ENCODE results near the gene KLC4. TPM values are rescaled to one million over a fixed set of nuclear protein-coding genes. Genes with fewer than 3 reads are reported as not detected.

The KLC4 gene
- total RNA-seq = 13.8 and 16.2 TPM in 2 replicates

GRCh38 chr6:43059168-43060033, at the start of gene KLC4, which contains the start of gene MRPL2:
KLC4 (plus strand) TSS chr6:43059631; CDS start chr6:43061336, 1,705 bp downstream.
MRPL2 (minus strand) TSS chr6:43059434; CDS start chr6:43059381, 53 bp downstream.
- DNase-seq (ENCODE audit: low read depth, low spot score) = peak; percentile 95

DNA sequence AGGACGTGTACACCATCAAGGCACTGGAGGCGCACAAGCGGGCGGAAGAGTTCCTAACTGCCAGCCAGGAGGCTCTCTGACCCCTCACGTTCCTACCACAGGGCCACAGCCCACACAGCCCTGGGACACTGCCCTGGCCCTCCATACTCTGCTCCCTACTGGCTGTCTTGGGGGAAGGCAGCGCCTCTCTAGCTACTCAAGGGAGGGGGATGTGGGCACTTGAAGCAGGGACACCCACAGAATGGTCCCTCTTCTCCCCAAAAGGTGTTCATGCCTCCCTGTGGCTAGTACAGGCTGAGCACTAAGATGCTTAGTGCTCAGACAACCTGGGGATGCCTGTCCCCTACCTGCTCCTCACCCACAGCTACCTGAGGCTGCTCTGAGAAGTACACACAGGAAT, 48.2 kb upstream of the KLC4 start:
- no peak for DNase-seq (ENCODE audit: low read depth, low spot score)

DNA sequence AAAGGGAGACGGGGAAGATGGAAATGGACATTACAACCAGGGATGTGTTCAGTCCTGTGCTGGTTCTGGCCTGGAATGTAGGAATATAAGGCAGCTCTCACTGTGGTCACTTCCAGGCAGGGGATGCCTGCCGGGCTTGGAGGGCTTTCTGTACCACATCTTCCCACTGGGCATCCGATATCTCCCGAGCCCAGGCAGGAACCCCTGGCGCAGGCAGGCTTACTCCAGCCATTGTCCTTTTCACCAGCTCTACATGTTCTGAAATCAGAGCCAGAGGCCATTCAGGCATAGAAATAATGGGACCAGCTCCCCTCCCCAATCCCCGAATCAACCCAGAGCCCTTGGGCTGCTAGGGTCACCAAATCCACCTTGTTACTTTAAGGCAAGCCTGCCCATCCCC, 47.1 kb upstream of the KLC4 start:
- no peak for DNase-seq (ENCODE audit: low read depth, low spot score)

DNA sequence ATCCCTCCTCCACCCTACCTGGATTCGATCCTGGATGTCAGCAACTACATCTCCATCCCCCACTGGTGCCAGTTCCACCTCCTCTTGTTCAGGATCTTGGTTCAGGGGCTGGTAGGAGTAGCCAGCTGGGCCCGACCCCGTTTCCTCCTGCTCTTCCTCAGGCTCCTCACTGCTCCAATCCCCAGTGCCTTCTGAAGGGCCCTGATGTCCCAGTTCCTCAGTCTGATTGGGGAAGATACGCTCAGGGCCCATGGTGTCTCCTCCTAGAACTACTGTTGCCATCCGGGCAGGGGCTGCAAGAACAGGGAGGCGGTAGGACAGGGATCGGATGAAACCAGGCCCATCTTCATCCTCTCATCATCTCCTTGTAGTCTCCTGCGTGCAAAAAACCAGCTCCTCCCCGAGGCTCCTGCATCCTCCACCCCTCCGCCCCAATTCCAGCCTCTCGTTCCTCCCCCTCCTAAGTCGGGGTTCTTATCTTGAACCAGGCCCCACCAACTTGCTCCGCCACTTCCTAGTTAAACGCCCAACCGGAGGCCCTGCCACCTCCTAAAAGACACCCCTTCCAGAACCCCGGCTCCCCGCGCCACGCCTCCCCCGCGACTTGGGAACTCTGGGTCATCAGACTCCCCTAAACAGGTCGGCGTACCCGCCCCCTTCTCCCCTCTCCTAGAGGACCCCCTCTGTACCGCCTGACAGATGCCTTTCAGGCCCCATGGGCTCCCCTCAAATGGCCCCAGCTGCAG, 46.2 kb upstream of the KLC4 start:
- no peak for DNase-seq (ENCODE audit: low read depth, low spot score)

GRCh38 chr6:43013843-43014433, 45.5 kb upstream of the KLC4 start, which contains the start of the genes KLHDC3 and MEA1:
KLHDC3 (plus strand) TSS chr6:43014249; CDS start chr6:43017193, 2,944 bp downstream.
MEA1 (minus strand) TSS chr6:43013946; CDS start chr6:43013813, 133 bp downstream.
- DNase-seq (ENCODE audit: low read depth, low spot score) = peak; percentile 99

DNA sequence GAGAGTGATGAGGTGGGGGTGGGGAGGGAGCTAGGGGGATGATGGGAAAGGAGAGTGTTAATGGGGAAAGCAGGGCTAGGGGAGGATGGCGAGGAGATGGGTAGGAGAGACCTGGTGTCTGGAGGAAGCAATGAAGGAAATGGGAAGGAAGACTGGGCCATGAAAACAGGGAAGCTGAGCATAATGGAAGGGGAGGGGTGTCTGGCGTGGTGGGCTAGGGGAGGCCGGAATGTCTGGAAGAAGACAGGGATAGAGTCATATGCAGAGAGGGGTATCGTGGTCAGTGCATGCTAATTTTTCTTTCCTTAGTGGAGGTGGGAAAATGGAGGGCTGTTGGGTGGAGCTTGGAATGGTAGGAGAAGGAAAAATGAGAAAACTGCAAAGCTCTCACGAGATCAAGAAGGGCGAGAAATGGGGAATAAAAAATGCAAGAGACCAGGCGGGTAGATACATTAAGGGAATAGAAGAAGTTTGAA, 45.0 kb upstream of the KLC4 start:
- DNase-seq (ENCODE audit: low read depth, low spot score) = no peak

GRCh38 chr6:43016176-43016942, 43.1 kb upstream of the KLC4 start:
- DNase-seq (ENCODE audit: low read depth, low spot score) = no peak

DNA sequence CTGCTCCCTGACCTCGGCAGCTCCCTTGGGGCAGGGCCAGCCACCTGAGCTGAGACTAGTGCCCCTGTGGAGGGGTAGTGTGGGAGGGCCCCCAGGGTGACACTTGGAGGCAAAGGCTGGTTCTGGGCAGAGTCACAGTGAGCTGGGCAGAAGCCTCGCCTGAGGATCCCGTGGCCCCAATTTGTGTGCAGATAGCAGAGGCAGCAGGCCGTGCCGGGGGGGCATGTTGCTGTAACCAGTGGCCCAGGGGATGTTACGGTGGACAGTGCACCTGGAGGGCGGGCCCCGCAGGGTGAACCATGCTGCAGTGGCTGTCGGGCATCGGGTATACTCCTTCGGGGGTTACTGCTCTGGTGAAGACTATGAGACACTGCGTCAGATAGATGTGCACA, 42.5 kb upstream of the KLC4 start:
- no peak for DNase-seq (ENCODE audit: low read depth, low spot score)

DNA sequence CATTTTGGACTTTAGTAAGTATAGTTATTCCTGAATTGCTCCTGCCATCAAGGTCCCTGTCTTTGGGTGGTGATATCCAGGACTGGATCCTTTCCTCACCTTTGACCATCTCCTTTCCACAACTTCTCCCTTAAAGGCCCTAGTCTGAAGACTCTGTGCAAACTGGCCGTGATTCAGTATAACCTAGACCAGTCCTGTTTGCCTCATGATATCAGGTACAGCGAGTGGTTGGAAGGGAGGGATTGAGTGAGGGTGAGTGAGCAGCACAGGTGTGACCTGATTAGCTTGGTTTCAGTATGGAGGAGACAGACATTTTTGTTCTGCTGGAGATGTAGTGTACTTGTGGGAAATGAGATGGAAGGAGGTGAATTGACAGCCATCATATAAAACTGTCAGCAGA, 40.3 kb upstream of the KLC4 start:
- DNase-seq (ENCODE audit: low read depth, low spot score) = no peak

DNA sequence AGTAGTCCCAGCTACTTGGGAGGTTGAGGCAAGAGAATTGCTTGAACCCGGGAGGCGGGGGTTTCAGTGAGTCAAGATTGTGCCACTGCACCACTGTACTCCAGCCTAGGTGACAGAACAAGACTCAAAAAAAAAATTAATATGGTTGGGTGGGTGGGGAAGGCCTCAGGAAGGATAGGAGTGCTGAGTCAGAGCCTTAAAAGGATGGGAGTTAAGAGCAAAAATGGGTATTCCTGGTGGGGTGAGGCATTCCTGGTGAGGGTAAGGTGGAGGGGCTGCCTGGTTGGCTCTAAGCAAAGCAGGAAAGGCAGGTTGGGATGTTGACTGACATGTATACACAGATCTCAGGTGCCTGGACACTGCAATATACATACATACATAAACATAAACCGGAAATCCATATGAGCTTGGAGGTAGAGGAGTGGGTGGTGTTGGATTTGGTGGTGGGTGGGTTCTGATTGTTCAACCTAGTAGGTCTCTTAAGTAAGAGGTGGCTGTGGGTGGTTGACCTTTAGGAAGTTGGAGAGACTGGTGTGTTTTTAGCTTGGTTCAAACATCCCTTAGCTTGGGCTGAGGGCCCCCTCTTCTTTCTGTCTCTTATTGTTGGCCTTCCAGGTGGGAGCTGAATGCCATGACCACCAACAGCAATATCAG, 39.3 kb upstream of the KLC4 start:
- no peak for DNase-seq (ENCODE audit: low read depth, low spot score)

- no peak for DNase-seq (ENCODE audit: low read depth, low spot score)
These were observed 38.6 kb upstream of the KLC4 start for GRCh38 chr6:43020847-43021246.

DNA sequence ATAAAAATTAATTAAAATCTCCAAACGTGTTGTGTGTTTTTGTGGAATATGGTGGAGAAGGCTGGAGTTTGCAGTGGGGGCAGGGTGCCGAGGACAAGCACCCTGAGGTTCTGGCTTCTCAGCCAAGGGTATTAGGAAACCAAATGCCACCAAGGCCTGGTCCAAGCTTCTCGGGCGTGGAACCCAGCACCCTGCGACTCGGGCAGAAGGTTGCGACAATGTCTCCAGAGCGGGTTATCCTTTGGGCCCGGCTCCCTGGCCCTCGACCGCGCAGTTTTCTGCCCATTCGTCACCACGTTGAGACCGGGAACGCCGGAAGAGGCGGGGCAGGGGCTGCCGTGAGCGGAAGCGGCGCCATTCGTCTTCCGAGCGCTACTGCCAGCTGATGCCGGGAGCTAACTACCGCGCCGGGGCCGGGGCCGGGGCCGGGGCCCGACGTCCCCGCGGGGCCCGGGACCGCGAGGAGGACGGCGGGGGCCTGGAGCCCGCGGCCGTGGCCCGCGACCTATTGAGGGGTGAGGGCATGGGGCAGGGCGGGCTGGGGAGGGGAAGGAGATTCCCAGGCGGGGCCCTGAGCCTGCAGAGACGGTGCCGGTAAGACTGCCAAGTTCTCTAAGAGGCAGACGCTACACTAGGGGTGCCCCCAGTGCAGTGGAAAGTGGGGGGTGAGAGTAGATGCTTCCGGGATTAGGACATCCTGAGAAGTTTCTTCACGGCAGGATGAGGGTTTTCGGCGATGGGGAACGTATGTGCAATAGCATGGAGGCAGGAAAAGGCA, 38.0 kb upstream of the KLC4 start, which contains the start of gene RRP36:
TSS of gene RRP36 (plus strand) at position 354 of the 778 bp plus-strand sequence. CDS start at position 386, 32 bp downstream.
- DNase-seq (ENCODE audit: low read depth, low spot score) = no peak

DNA sequence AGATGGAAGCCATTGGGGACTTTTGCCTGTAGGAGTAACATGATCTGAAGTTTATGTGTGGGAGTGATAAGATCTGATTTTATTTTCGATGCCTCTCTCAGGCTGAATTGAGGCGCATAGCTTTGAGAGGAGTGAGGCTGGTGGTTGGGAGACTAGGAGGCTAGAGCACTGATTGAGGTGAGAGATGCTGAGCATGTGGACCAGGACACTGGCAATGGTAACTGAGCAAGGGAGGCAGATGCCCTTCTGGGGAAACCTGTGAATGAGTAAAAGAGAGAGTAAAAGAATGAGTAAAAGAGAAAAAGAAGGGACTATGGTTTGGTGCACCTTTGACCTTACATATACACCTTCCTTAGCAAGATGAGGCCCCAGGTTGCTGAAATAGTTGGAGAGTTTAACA, 35.0 kb upstream of the KLC4 start:
- no peak for DNase-seq (ENCODE audit: low read depth, low spot score)

GRCh38 chr6:43026365-43026764, 33.1 kb upstream of the KLC4 start:
- DNase-seq (ENCODE audit: low read depth, low spot score) = no peak

GRCh38 chr6:43029120-43029519, 30.3 kb upstream of the KLC4 start:
- DNase-seq (ENCODE audit: low read depth, low spot score) = no peak

GRCh38 chr6:43032326-43032725, 27.1 kb upstream of the KLC4 start:
- DNase-seq (ENCODE audit: low read depth, low spot score) = no peak

- DNase-seq (ENCODE audit: low read depth, low spot score) = no peak
These were observed 25.8 kb upstream of the KLC4 start for GRCh38 chr6:43033496-43034189.

- DNase-seq (ENCODE audit: low read depth, low spot score) = no peak
These were observed 25.3 kb upstream of the KLC4 start for GRCh38 chr6:43034190-43034525.
